Measurements from ENCODE around the gene CDCA4.

- TF ChIP-seq POLR2A (IDR thresholded peaks at IDR 0.05) (no peak), CTCF (IDR thresholded peaks at IDR 0.05) (no peak)
These were observed 47.1 kb upstream of the CDCA4 start for GRCh38 chr14:105067969-105068301.

Data from testis (tissue), 2 donors.